GM18907 (cell line): ENCODE measurements around the gene SELENOV.

Experiments
- ATAC-seq: cut with Tn5 transposase; IDR thresholded peaks from one replicate; pipeline ENCODE4 v1.9.1; 2021; ENCODE audit warnings: mild to moderate bottlenecking, moderate library complexity; ENCODE audit not compliant: unreplicated experiment

SELENOV gene

DNA sequence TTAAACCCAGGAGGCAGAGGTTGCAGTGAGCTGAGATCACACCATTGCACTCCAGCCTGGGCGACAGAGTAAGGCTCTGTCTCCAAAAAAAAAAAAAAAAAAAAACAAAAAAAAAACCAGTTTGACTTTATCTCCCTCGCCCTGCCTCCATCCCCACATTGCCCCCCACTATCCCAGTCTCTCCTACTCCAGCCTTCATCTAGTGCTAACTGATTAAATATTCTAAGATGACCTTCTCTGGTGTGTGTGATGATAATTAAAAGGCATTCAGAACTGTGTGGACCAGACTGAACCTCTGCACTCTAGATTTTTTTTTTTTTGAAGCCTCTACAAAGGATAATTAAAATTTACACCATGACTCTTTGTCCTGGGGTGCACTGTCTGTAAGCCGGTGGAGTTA, 22.2 kb upstream of the SELENOV start:
- ATAC-seq: no peak

DNA sequence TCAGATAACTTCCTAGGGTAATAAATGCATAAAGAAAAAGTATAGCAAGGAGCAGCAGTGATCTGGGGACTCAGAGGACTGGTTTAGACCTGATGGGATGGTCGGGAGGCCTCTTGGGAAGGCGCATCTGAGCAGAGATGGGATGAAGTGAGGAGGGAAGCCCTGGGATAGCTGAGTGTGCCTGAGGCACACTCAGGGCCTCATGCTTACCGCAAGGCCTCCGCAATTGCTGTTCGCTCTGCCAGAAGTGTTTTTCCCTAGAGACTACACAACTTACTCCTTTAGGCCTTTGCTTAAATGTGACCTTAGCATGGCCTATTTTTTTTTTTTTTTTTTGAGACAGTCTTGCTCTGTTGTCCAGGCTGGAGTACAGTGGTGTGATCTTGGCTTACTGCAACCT, 20.3 kb upstream of the SELENOV start:
- ATAC-seq: no peak

DNA sequence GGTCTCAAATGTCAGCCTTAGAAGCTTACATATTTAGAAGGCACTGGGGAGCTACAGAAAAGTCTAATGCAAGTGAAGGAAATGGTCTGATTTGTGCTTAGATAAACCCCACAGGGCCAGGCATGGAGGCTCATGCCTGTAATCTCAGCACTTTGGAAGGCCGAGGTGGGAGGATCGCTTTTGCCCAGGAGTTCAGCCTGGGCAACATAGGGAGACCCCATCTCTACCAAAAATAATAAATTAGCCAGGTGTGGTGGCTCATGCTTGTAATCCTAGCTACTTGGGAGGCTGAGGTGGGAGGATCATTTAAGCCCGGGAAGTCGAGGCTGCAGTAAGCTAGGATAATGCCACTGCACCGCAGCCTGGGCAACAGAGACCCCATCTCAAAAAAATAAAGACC, 18.9 kb upstream of the SELENOV start:
- no peak for ATAC-seq

DNA sequence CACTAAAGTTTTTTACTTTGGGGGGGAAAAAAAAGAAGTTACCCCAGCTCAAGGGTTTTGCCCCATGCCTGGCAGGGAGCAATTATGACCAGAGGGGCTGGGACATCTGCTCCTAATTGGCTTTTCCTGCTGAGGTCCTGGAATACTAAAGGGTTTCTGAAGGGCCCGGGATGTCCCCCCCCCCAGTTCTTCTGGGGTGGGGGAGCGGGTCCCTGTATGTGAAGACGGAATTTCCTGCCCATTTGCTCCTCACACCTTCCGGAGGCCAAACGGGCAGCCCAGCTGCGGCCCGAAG, 17.3 kb upstream of the SELENOV start:
- no peak for ATAC-seq

DNA sequence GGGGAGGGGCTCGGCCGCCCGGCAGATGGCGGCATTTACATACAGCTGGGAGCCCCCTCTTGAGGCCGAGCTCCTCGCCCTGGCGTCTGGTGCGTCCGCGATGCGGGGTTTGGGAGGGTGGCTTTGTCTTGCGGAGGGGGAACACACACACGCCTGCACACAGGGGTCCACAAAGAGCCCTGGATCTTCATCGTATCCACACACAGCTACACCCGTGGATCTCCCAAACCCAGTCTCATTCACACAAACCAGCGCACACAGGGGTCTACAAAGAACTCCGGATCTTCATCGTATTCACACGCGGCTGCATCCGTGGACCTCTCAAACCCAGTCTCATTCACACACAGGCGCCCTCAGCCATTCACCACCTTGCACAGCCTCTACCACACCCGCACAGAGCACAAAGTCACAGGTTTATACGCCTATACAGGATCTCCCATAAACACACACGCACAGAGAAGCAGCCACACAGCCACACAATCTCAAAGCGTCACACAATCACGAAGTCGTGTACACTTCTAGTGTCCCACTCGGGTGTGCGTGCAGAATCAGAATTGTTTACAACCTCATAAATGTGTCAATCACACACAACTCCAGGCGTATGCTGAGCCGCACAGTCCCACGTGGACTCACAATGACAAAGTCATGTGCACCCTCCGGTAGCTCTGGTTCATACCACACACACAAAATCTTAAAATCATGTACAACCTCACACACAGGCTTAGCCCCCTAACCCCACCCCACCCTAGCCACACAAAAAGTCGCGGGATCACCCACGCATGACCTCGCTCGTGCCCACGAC, 16.7 kb upstream of the SELENOV start:
- ATAC-seq: no peak

- ATAC-seq: no peak
Measured at GRCh38 chr19:39498798-39499642, 15.9 kb upstream of the SELENOV start, which contains the start of gene DLL3. Gene DLL3, plus strand, starts transcription at chr19:39498947. Its CDS starts 28 bp downstream, at chr19:39498975.

GRCh38 chr19:39499932-39500331, 15.0 kb upstream of the SELENOV start:
- ATAC-seq: no peak

- no peak for ATAC-seq
Measured at GRCh38 chr19:39500543-39500942, 14.4 kb upstream of the SELENOV start.

DNA sequence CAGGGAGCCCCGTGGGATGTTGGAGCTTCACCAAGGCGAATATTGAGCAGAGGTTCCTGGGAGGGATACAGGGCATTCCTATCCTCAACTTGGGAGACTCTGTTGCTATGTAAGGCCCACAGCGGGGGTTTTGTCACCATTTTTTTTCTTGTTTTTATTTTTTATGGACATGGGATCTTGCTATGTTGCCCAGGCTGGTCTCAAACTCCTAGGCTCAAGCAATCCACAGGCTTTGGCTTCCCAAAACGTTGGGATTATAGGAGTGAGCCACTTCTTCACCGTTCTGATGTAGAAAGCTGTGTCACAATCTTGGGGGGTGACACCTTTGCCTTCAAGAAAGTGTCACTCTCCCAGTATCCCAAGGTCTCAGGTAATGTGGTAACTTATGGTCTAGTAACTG, 13.6 kb upstream of the SELENOV start:
- ATAC-seq: no peak

GRCh38 chr19:39502640-39503417, 12.1 kb upstream of the SELENOV start:
- ATAC-seq: no peak

GRCh38 chr19:39506598-39506943, 8.4 kb upstream of the SELENOV start:
- ATAC-seq: no peak

DNA sequence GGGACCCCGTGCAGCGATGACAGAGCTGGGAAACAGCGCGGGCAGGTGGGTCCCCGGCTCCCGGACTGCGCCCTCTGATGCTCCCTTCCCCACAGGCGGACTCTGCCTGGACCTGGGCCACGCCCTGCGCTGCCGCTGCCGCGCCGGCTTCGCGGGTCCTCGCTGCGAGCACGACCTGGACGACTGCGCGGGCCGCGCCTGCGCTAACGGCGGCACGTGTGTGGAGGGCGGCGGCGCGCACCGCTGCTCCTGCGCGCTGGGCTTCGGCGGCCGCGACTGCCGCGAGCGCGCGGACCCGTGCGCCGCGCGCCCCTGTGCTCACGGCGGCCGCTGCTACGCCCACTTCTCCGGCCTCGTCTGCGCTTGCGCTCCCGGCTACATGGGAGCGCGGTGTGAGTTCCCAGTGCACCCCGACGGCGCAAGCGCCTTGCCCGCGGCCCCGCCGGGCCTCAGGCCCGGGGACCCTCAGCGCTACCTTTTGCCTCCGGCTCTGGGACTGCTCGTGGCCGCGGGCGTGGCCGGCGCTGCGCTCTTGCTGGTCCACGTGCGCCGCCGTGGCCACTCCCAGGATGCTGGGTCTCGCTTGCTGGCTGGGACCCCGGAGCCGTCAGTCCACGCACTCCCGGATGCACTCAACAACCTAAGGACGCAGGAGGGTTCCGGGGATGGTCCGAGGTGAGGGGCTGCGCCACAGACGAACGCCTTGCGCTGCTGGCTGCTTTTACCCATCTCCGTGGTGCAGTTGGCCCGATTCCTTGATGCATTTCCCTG, 7.8 kb upstream of the SELENOV start:
- ATAC-seq: peak; percentile 50

GRCh38 chr19:39507715-39508364, 7.1 kb upstream of the SELENOV start:
- ATAC-seq: no peak

- no peak for ATAC-seq
Measured at GRCh38 chr19:39508629-39509028, 6.3 kb upstream of the SELENOV start.

GRCh38 chr19:39509233-39509632, 5.7 kb upstream of the SELENOV start:
- ATAC-seq: no peak

DNA sequence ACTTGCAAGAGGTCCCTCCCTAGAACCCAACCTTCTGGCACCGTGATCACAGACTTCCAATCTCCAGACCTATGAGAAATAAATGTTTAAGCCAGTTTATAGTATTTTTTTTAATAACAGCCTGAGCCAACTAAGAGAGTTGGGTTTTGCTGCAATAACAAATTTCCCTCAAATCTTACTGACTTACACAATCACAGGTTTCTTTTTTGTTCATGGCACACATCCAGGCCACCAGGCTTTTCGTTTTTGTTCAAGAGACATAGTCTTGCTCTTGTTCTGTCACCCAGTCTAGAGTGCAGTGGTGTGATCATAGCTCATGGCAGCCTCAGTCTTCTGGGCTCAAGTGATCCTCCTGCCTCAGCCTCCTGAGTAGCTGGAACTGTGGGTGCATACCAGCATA, 2.0 kb upstream of the SELENOV start:
- no peak for ATAC-seq

DNA sequence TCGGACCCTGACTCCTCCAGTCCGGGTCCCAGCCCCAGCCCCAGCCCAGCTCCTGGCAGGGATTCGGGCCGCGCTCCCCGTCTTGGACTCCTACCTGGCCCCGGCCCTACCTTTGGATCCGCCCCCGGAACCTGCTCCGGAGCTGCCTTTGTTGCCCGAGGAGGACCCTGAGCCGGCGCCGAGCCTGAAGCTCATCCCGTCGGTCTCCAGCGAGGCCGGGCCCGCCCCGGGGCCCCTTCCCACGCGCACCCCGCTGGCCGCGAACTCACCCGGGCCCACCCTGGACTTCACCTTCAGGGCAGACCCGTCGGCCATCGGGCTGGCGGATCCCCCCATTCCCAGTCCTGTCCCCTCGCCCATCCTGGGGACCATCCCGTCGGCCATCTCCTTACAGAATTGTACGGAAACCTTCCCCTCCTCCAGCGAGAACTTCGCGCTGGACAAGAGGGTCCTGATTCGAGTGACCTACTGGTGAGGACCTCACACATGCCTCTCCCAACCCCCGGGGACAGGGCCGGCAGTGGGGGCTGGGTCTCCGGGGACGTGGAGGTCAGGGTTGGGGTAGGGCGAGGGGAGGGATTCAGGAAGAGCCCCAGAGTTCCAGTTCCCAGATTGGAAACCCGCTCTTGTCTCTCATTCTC, 732 bp downstream of the SELENOV start:
- no peak for ATAC-seq

GRCh38 chr19:39516270-39516669, 1.3 kb downstream of the SELENOV start:
- no peak for ATAC-seq

DNA sequence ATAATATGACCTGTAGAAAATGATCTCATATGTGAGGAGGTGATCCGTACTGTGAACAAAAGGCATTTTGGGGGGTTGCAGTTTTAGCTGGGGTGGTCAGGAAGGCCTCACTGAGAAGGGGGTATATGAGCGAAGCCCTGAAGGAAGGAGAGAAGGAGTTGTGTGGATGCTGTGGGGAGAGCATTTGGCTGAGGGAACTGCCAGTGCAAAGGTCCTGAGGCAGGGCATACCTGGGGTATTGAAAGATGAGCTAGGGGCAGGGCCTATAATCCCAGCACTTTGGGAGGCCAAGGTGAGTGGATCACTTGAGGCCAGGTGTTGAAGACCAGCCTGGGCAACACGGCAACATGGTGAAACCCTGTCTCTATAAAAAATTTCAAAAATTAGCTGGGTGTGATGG, 2.5 kb downstream of the SELENOV start:
- no peak for ATAC-seq

- ATAC-seq: no peak
Measured at GRCh38 chr19:39518458-39518857, 3.5 kb downstream of the SELENOV start.
